Heart right ventricle (tissue), 16 donors: ENCODE data around the gene NRN1L. TPM values are rescaled to one million over a fixed set of nuclear protein-coding genes. Genes with fewer than 3 reads are reported as not detected.

ENCODE experiments used
- ATAC-seq, 8 donors: fragments of 200-7000 bp; cut with Tn5 transposase; one replicate each; pipeline ENCODE4 v1.9.1; 2020; ENCODE audit warnings: mild to moderate bottlenecking in 8 of 8, moderate library complexity in 8 of 8, moderate number of reproducible peaks in 1 of 8
- DNase-seq, 2 donors: peaks; one replicate each; pipeline ENCODE4 v3.0.0-alpha.2; 2020
- H3K27ac ChIP-seq, 10 donors: fragments of 200-600 bp; sonication (generic) in 2 of 10; one replicate each; pipeline versions ENCODE4 v1.5.0 to v1.8.0; 2020 to 2022; ENCODE audit warnings: mild to moderate bottlenecking in 3 of 10
- H3K27me3 ChIP-seq, 7 donors: fragments of 200-600 bp; one replicate each; pipeline ENCODE4 v1.8.0; 2021 to 2022; ENCODE audit warnings: mild to moderate bottlenecking in 2 of 7
- H3K36me3 ChIP-seq, 9 donors: fragments of 200-600 bp; sonication (generic) in 1 of 9; one replicate each; pipeline versions ENCODE4 v1.5.0 to v1.8.0; 2020 to 2022; ENCODE audit warnings: mild to moderate bottlenecking in 2 of 9
- H3K4me1 ChIP-seq, 9 donors: fragments of 200-600 bp; sonication (generic) in 1 of 9; one replicate each; pipeline versions ENCODE4 v1.5.0 to v1.8.0; 2020 to 2022; ENCODE audit warnings: mild to moderate bottlenecking in 4 of 9
- H3K4me3 ChIP-seq, 10 donors: fragments of 200-600 bp; sonication (generic) in 2 of 10; one replicate each; pipeline versions ENCODE4 v1.5.0 to v1.8.0; 2020 to 2022; ENCODE audit warnings: mild to moderate bottlenecking in 7 of 10, moderate library complexity in 2 of 10
- H3K9me3 ChIP-seq, 11 donors: fragments of 200-600 bp in 10 of 11; sonication (generic) in 2 of 11; one replicate each; pipeline versions ENCODE4 v1.5.0 to v1.8.0; 2013 to 2022; ENCODE audit warnings: mild to moderate bottlenecking in 2 of 11, control low read depth in 1 of 11, moderate library complexity in 1 of 11
- CTCF ChIP-seq, 9 donors: fragments of 200-600 bp; sonication (generic) in 2 of 9; IDR thresholded peaks; one replicate each; pipeline versions ENCODE4 v1.5.0 to v1.8.0; 2021 to 2022; ENCODE audit warnings: antibody characterized with exemption in 9 of 9, mild to moderate bottlenecking in 5 of 9, moderate library complexity in 1 of 9
- WGBS, 2 donors: extraction: QIAGEN DNeasy Blood & Tissue Kit; methylation state at CpG; one replicate each; pipeline ENCODE4 v1.1.7; 2013; ENCODE audit warnings: inconsistent platforms in 1 of 2; 5-methylcytosine and 5-hydroxymethylcytosine counted together
- intact Hi-C, 10 donors: fragments of 100-400 bp; cut with DNase I; formaldehyde crosslinking; loops; one replicate each; pipeline versions ENCODE4 v1.11.1 to v1.14.2; 2022
- polyA plus RNA-seq, 2 donors: library from polyadenylated mRNA; stranded (reverse); fragments of 200-250 nt; gene quantifications; one replicate each; pipeline ENCODE4 v1.2.3, GENCODE V29; 2013
- total RNA-seq, 10 donors: library from RNA; stranded (reverse); fragmentation: NEBNext Ultra II Directional in 3 of 10; extraction: Animal tissue kit (Norgen Biotek cat#: 25700) in 3 of 10; gene quantifications; one replicate each; pipeline versions ENCODE4 v1.2.1 to v1.2.4, GENCODE V29; 2021 to 2023
- donor health status: Arrhythmogenic right ventricular cardiomyopathy.
- donor health status: ischemic (EF 13 %, LVEDD 7.1; RV severe dilation, severe dysfunction).
- donor health status: healthy with polysubstance abuse.
- donor health status: DM: no; HTN: yes; CAD: no.
- donor health status: DM: no; HTN: no; CAD: no.
- donor health status: ischemic (EF 25% LVEDD 6.9; RV normal size, moderate dysfunction).
- donor health status: ischemic (EF 25% LVEDD 5.7; RV mildly dilated, moderate dysfunction).
- donor health status: healthy.
- donor health status: DM: yes; HTN: yes; CAD: no.
- donor health status: Ischemic cardiomyopathy.
- donor health status: ischemic (EF 35%, LVEDD 5.7; RV mildly dilated, moderate dysfunction).
- donor health status: nonischemic (EF 11% LVEDD 7.7; RV severe dilation, severe dysfunction).
- donor health status: DM: yes; HTN: yes; CAD: no.
- donor health status: PGD.
- donor health status: ischemic (EF 29% LVEDD 5.4; RV normal size, mild dysfunction).
- donor health status: nonischemic (EF 23%, LVEDD 6.1; RV moderate dilation, normal function).

The NRN1L gene
- total and polyA plus RNA-seq, 12 donors: 1.1 to 4.0 (median 1.7) TPM; not detected in 4

GRCh38 chr16:67934306-67935100 lies 49.8 kb downstream of the NRN1L start:
- 35 to 45% methylated on average over 13 of the region's 13 CpGs for WGBS, 2 donors
- no peak for TF ChIP-seq CTCF (IDR thresholded peaks at IDR 0.05)
- DNase-seq (no peak), ATAC-seq (peak in 4 of 8 donors; percentile 0 to 4 (median 1))
- intact Hi-C loops: loop anchor here in 6 of 10 donors (5.0 to 10.0 kb wide), 5 partner anchors 58 to 410 kb away; partner anchors contain the start of gene RIPOR1 (in 3 of the 6)
- H3K9me3 ChIP-seq: no peaks in the 10 kb centered on the region
- peaks cover 4 to 32% (median 27%) of the 10 kb centered on the region in 9 donors for H3K4me1 ChIP-seq
- H3K27ac ChIP-seq: peak overlapping the region in 8 of 10 donors; percentile 70 to 98 (median 95)
- peak overlapping the region in 9 of 10 donors; percentile 70 to 96 (median 86) for H3K4me3 ChIP-seq
- H3K27me3 ChIP-seq: no peaks in the 10 kb centered on the region
- H3K36me3 ChIP-seq: peaks cover 0 to 59% (median 1%) of the 10 kb centered on the region in 9 donors

DNA sequence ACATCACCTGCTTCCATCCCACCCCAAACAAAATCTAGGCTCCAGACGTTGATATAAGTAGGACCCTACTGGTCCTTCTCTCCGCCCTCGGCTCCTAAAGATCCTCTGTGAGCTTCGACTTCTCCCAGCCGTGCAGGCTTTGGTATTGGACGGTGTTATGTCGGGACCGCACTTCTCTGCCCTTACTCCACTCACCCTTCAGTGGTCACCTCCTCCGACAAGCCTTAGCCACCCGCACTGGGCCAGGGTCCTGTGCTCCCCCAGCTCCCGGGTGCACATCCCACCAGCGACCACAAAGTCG lies 50.4 kb downstream of the NRN1L start:
- peak overlapping the region; percentile 70 to 96 (median 86) for H3K4me3 ChIP-seq
- H3K36me3 ChIP-seq: peaks cover 0 to 59% (median 4%) of the 10 kb centered on the region in 9 donors
- WGBS, 2 donors: 17 to 32% methylated on average over 13 of the region's 13 CpGs
- H3K4me1 ChIP-seq: peaks cover 4 to 37% (median 33%) of the 10 kb centered on the region in 9 donors
- no peak for TF ChIP-seq CTCF (IDR thresholded peaks at IDR 0.05)
- H3K9me3 ChIP-seq: no peaks in the 10 kb centered on the region
- peak in 7 of 8 donors; percentile 0 to 28 (median 4) for ATAC-seq
- intact Hi-C loops: loop anchor here in 5 of 10 donors (5.0 to 10.0 kb wide), 4 partner anchors 57 to 410 kb away; partner anchors contain the start of gene RIPOR1 (in 3 of the 5)
- H3K27ac ChIP-seq: peak overlapping the region; percentile 70 to 98 (median 95)
- no peaks in the 10 kb centered on the region for H3K27me3 ChIP-seq
- no peak for DNase-seq

DNA sequence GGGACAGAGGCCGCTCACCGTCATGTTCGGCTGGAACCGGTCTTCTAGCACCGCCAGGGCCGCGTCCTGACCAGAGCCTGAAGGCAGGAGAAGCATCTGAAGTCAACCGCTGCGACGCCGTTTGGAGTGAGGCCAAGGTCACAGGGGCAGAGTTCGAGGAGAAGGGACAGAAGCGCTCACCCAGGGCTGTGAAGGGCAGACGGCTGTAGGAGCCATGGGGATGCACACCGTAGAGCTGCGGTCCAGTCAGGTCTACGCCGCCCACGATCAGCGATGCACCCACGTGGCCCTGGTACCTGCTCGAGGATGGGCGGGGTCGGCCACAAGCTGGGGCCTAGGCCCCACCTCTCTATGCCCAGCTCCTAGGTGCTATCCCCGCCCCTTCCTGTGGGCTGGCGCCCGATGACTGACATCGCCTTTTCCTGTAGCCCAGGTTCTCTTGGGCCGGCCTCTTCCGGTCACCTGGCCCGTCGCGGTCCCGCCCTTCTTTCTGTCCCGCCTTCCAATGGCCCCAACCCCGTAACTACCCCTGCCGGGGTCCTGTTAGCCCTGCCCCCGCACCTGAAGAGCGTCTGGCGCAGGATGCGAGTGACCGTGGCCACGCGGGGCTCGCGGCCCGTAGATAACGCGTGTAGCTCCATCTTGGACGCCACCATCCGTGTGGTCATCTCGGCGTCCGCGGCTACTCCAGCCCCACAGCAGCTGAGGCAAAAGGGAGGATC lies 50.9 kb downstream of the NRN1L start:
- peak overlapping the region; percentile 70 to 98 (median 95) for H3K27ac ChIP-seq
- H3K9me3 ChIP-seq: no peaks in the 10 kb centered on the region
- peak; percentile 92 to 94 for DNase-seq
- no peaks in the 10 kb centered on the region for H3K27me3 ChIP-seq
- peak overlapping the region; percentile 70 to 96 (median 86) for H3K4me3 ChIP-seq
- TF ChIP-seq CTCF (IDR thresholded peaks at IDR 0.05): peak in 1 of 9 donors; percentile 5
- WGBS, 2 donors: 2 to 6% methylated on average over 55 of the region's 55 CpGs
- peaks cover 4 to 40% (median 33%) of the 10 kb centered on the region in 9 donors for H3K4me1 ChIP-seq
- intact Hi-C loops: loop anchor here in 5 of 10 donors (2.0 to 10.0 kb wide), 6 partner anchors 31 to 411 kb away; partner anchors contain the start of gene RIPOR1 (in 3 of the 5)
- peaks cover 0 to 59% (median 9%) of the 10 kb centered on the region in 9 donors for H3K36me3 ChIP-seq
- peak; percentile 90 to 95 (median 92) for ATAC-seq

Other genes with a start within 250 kb of the NRN1L start
- 1 to 10 TPM in 3 of 10 donors, under 1 TPM in 6, not detected in 1; 0.27 to 2.7 (median 0.60) TPM for gene CARMIL2, start 239.7 kb upstream of the NRN1L start, total RNA-seq
- 1 to 10 TPM in 1 of 2 donors, under 1 TPM in 1; 0.16 to 1.2 TPM for gene CARMIL2, start 239.7 kb upstream of the NRN1L start, polyA plus RNA-seq
- 10 to 100 TPM in 1 of 10 donors, 1 to 10 TPM in 9; 6.9 to 11.3 (median 8.6) TPM for gene ACD, start 224.6 kb upstream of the NRN1L start, total RNA-seq
- gene ACD, start 224.6 kb upstream of the NRN1L start, polyA plus RNA-seq: 10 to 100 TPM in 1 of 2 donors, 1 to 10 TPM in 1; 7.7 to 15.0 TPM
- gene PARD6A, start 223.9 kb upstream of the NRN1L start, total RNA-seq: 1 to 10 TPM; 1.7 to 5.9 (median 2.2) TPM
- 1 to 10 TPM; 2.7 to 5.8 TPM for gene PARD6A, start 223.9 kb upstream of the NRN1L start, polyA plus RNA-seq
- 10 to 100 TPM in 1 of 10 donors, 1 to 10 TPM in 9; 3.6 to 12.7 (median 8.4) TPM for gene ENKD1, start 218.1 kb upstream of the NRN1L start, total RNA-seq
- 10 to 100 TPM; 24.5 to 30.9 TPM for gene ENKD1, start 218.1 kb upstream of the NRN1L start, polyA plus RNA-seq
- 1 to 10 TPM; 2.8 to 5.6 (median 4.3) TPM for gene C16orf86, start 218.1 kb upstream of the NRN1L start, total RNA-seq
- 1 to 10 TPM; 2.6 to 3.7 TPM for gene C16orf86, start 218.1 kb upstream of the NRN1L start, polyA plus RNA-seq
- 10 to 100 TPM in 2 of 10 donors, 1 to 10 TPM in 8; 6.0 to 10.7 (median 8.2) TPM for gene GFOD2, start 165.6 kb upstream of the NRN1L start, total RNA-seq
- 10 to 100 TPM in 1 of 2 donors, 1 to 10 TPM in 1; 8.2 to 10.9 TPM for gene GFOD2, start 165.6 kb upstream of the NRN1L start, polyA plus RNA-seq
- gene RANBP10, start 78.3 kb upstream of the NRN1L start, total RNA-seq: 10 to 100 TPM; 11.1 to 21.6 (median 15.6) TPM
- 1 to 10 TPM; 6.4 to 8.9 TPM for gene RANBP10, start 78.3 kb upstream of the NRN1L start, polyA plus RNA-seq
- gene TSNAXIP1, start 78.0 kb upstream of the NRN1L start, total RNA-seq: 1 to 10 TPM in 1 of 10 donors, under 1 TPM in 9; 0.15 to 1.1 (median 0.48) TPM
- 1 to 10 TPM in 1 of 2 donors, under 1 TPM in 1; 0.74 to 1.2 TPM for gene TSNAXIP1, start 78.0 kb upstream of the NRN1L start, polyA plus RNA-seq
- 10 to 100 TPM; 20.6 to 41.3 (median 26.9) TPM for gene THAP11, start 42.6 kb upstream of the NRN1L start, total RNA-seq
- 10 to 100 TPM in 1 of 2 donors, 1 to 10 TPM in 1; 6.0 to 23.5 TPM for gene THAP11, start 42.6 kb upstream of the NRN1L start, polyA plus RNA-seq
- 100 to 1,000 TPM in 1 of 10 donors, 10 to 100 TPM in 9; 73.9 to 105 (median 80.5) TPM for gene NUTF2, start 38.0 kb upstream of the NRN1L start, total RNA-seq
- gene NUTF2, start 38.0 kb upstream of the NRN1L start, polyA plus RNA-seq: 100 to 1,000 TPM; 186 to 214 TPM
- gene CENPT, start 37.2 kb upstream of the NRN1L start, total RNA-seq: 10 to 100 TPM; 16.1 to 27.1 (median 19.1) TPM
- gene CENPT, start 37.2 kb upstream of the NRN1L start, polyA plus RNA-seq: 10 to 100 TPM; 31.1 to 63.3 TPM
- gene EDC4, start 11.8 kb upstream of the NRN1L start, total RNA-seq: 10 to 100 TPM; 25.8 to 41.6 (median 31.3) TPM
- gene EDC4, start 11.8 kb upstream of the NRN1L start, polyA plus RNA-seq: 10 to 100 TPM; 30.2 to 46.8 TPM
- 10 to 100 TPM; 16.0 to 24.5 (median 20.5) TPM for gene PSKH1, start 8.4 kb downstream of the NRN1L start, total RNA-seq
- gene PSKH1, start 8.4 kb downstream of the NRN1L start, polyA plus RNA-seq: 10 to 100 TPM; 15.7 to 22.9 TPM
- 1 to 10 TPM in 2 of 10 donors, under 1 TPM in 8; 0.39 to 1.6 (median 0.84) TPM for gene CTRL, start 47.0 kb downstream of the NRN1L start, total RNA-seq
- gene CTRL, start 47.0 kb downstream of the NRN1L start, polyA plus RNA-seq: 1 to 10 TPM in 1 of 2 donors, under 1 TPM in 1; 0.74 to 2.0 TPM
- 100 to 1,000 TPM in 1 of 10 donors, 10 to 100 TPM in 9; 48.9 to 164 (median 62.8) TPM for gene PSMB10, start 52.0 kb downstream of the NRN1L start, total RNA-seq
- 100 to 1,000 TPM in 1 of 2 donors, 10 to 100 TPM in 1; 87.4 to 170 TPM for gene PSMB10, start 52.0 kb downstream of the NRN1L start, polyA plus RNA-seq
- 10 to 100 TPM; 14.4 to 24.6 (median 20.6) TPM for gene LCAT, start 59.2 kb downstream of the NRN1L start, total RNA-seq
- gene LCAT, start 59.2 kb downstream of the NRN1L start, polyA plus RNA-seq: 10 to 100 TPM; 18.1 to 96.5 TPM
- 100 to 1,000 TPM in 1 of 10 donors, 10 to 100 TPM in 9; 70.9 to 107 (median 86.6) TPM for gene SLC12A4, start 83.8 kb downstream of the NRN1L start, total RNA-seq
- gene SLC12A4, start 83.8 kb downstream of the NRN1L start, polyA plus RNA-seq: 100 to 1,000 TPM in 1 of 2 donors, 10 to 100 TPM in 1; 70.1 to 116 TPM
- gene DPEP3, start 95.6 kb downstream of the NRN1L start, total RNA-seq: under 1 TPM in 1 of 10 donors, not detected in 9; 0.34 TPM
- under 1 TPM in 1 of 2 donors, not detected in 1; 0.01 TPM for gene DPEP3, start 95.6 kb downstream of the NRN1L start, polyA plus RNA-seq
- gene DPEP2, start 114.6 kb downstream of the NRN1L start, total RNA-seq: 1 to 10 TPM in 9 of 10 donors, not detected in 1; 1.2 to 6.2 (median 1.7) TPM
- 1 to 10 TPM; 1.0 to 1.5 TPM for gene DPEP2, start 114.6 kb downstream of the NRN1L start, polyA plus RNA-seq
- gene DPEP2NB, start 131.0 kb downstream of the NRN1L start, total RNA-seq: not detected
- gene DPEP2NB, start 131.0 kb downstream of the NRN1L start, polyA plus RNA-seq: not detected
- gene DDX28, start 138.3 kb downstream of the NRN1L start, total RNA-seq: 10 to 100 TPM in 4 of 10 donors, 1 to 10 TPM in 6; 8.4 to 13.1 (median 9.7) TPM
- 1 to 10 TPM; 5.3 to 9.6 TPM for gene DDX28, start 138.3 kb downstream of the NRN1L start, polyA plus RNA-seq
- gene DUS2, start 138.4 kb downstream of the NRN1L start, total RNA-seq: 10 to 100 TPM in 2 of 10 donors, 1 to 10 TPM in 8; 4.8 to 13.1 (median 7.2) TPM
- gene DUS2, start 138.4 kb downstream of the NRN1L start, polyA plus RNA-seq: 1 to 10 TPM; 4.2 to 9.6 TPM
- gene NFATC3, start 200.5 kb downstream of the NRN1L start, total RNA-seq: 10 to 100 TPM; 19.8 to 32.9 (median 25.1) TPM
- gene NFATC3, start 200.5 kb downstream of the NRN1L start, polyA plus RNA-seq: 1 to 10 TPM; 6.3 to 9.2 TPM